ENCODE data around the gene CGNL1.

Gene CGNL1

DNA sequence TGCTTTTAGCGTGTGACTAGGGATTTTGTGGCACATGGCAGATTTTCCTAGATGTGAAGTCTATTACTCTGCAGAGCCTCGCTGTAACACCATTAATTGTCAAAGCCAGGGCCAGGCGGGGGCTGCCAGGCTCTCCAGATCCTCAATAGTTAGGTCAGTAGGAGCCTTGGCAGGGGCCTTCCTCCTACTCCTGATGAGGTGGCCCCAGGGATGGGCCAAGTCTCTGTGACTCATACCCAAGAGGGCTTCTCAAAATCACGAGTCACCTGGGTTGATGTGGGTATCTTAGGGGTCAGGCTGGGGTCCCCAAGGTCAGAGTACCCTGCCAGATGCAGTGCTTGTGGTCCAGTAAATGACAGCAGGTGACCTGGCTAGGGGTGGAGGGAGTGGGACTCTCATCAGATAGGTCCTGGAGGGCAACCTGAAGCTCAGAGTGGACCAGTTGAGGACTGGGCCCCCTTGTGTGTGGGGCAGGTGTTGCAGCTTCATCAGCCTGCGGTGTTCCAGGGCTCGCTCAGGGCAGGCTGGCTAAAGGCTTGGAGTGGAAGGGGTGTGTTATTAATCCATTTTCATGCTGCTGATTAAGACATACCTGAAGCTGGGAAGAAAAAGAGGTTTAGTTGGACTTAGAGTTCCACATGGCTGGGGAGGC lies 126.9 kb downstream of the CGNL1 start:
- Histone ChIP-seq H3K36me3 (no peaks in the 10 kb centered on the region), H3K9me3 (no peaks in the 10 kb centered on the region), H3K4me3 (ENCODE audit: low read depth, low read length) (no peak overlapping the region), H3K27me3 (no peaks in the 10 kb centered on the region), H3K4me1 (peaks cover 12% of the 10 kb centered on the region)
- TF ChIP-seq, protein P1, sequence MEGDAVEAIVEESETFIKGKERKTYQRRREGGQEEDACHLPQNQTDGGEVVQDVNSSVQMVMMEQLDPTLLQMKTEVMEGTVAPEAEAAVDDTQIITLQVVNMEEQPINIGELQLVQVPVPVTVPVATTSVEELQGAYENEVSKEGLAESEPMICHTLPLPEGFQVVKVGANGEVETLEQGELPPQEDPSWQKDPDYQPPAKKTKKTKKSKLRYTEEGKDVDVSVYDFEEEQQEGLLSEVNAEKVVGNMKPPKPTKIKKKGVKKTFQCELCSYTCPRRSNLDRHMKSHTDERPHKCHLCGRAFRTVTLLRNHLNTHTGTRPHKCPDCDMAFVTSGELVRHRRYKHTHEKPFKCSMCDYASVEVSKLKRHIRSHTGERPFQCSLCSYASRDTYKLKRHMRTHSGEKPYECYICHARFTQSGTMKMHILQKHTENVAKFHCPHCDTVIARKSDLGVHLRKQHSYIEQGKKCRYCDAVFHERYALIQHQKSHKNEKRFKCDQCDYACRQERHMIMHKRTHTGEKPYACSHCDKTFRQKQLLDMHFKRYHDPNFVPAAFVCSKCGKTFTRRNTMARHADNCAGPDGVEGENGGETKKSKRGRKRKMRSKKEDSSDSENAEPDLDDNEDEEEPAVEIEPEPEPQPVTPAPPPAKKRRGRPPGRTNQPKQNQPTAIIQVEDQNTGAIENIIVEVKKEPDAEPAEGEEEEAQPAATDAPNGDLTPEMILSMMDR (IDR thresholded peaks at IDR 0.05; ENCODE audit: low read depth, low read length) = peak; percentile 24
- DNase-seq = no peak

DNA sequence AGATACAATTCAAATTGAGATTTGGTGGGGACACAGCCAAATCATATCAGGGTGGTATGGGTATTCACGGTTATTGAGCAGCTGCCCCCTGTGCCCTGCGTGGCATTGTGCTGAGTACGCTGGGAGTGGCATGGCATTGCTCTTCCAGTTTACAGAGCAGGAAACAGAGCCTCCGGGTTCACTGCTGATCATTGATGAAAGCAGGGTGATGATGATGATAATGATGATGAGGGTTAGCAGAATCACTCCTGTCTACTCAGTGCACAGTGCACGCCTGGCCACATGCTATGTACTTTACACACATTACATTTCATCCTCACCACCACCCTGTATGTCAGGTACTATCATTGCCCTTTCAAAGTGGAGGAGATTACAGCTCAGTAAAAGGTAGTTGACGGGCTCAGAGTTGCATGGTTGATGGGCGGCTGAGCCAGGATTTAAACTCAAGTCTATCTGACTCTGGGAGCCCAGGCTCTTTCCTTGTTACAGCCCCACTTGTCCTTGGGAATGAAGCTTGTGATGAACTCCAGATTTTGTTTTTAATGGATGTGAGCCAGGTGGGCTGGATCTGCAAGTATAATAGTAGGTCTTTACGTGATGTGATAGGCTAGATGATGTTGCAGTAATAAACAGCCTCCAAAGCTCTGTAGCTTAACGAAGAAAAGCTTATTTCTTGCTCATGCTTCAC lies 127.8 kb downstream of the CGNL1 start:
- Histone ChIP-seq H3K9me3 (no peaks in the 10 kb centered on the region), H3K27me3 (no peaks in the 10 kb centered on the region), H3K36me3 (no peaks in the 10 kb centered on the region), H3K4me1 (peaks cover 12% of the 10 kb centered on the region), H3K4me3 (ENCODE audit: low read depth, low read length) (no peak overlapping the region)
- DNase-seq = no peak
- TF ChIP-seq, protein P1 (IDR thresholded peaks at IDR 0.05; ENCODE audit: low read depth, low read length) = no peak

DNA sequence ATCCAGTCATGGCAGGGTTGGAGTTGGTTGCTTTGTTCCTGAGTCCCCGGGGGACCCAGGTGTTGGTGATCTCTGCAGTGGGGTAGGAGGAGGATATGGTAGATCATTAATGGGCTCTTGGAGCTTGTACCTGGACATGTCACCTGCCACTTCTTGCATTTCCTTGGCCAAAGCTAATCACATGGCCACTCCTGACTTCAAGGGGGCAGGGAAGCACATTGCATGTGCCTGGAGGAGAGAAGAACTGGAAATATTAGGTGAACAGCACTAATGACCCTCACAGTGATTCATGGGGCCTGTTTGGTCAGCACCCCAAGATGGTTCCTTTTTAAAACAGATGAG lies 128.3 kb downstream of the CGNL1 start:
- TF ChIP-seq, protein P1 (IDR thresholded peaks at IDR 0.05; ENCODE audit: low read depth, low read length) = no peak
- no peaks in the 10 kb centered on the region for H3K27me3 ChIP-seq
- peaks cover 12% of the 10 kb centered on the region for H3K4me1 ChIP-seq
- no peaks in the 10 kb centered on the region for H3K36me3 ChIP-seq
- H3K4me3 ChIP-seq (ENCODE audit: low read depth, low read length) = no peak overlapping the region
- no peaks in the 10 kb centered on the region for H3K9me3 ChIP-seq
- no peak for DNase-seq

DNA sequence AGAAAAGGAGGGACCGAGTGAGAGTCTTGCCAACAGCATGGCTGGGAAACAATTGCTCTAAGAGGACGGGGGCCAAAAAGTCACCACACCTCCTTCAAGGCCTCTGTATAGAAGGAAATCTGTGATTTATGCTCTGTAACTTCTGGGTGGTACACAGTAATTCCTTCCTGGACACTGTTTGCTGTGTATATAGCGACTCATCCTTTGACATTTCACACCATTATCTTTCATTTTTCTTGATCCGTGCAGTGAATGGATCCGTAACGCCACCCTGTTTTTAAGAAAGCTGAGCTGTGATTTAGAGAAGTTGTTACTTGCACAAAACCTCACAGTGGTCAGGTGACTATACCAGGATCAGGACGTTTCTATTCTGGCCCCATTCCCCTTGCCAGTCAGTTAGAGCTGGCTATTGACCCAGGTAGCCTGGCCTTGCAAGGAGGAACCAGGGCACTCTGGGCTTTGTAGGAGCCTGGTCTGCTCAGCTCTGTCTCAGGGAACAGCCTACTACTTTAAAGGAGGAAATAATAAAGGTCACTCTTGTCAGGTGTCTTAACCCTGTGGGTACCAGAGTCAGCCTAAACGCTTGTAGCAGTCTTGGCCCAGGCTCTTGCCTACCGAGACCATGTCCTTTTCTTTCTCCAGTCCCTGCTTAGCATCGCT lies 128.9 kb downstream of the CGNL1 start:
- Histone ChIP-seq H3K27me3 (no peaks in the 10 kb centered on the region), H3K9me3 (no peaks in the 10 kb centered on the region), H3K4me1 (peaks cover 12% of the 10 kb centered on the region), H3K4me3 (ENCODE audit: low read depth, low read length) (no peak overlapping the region), H3K36me3 (no peaks in the 10 kb centered on the region)
- TF ChIP-seq, protein P1 (IDR thresholded peaks at IDR 0.05; ENCODE audit: low read depth, low read length) = no peak
- DNase-seq = no peak

DNA sequence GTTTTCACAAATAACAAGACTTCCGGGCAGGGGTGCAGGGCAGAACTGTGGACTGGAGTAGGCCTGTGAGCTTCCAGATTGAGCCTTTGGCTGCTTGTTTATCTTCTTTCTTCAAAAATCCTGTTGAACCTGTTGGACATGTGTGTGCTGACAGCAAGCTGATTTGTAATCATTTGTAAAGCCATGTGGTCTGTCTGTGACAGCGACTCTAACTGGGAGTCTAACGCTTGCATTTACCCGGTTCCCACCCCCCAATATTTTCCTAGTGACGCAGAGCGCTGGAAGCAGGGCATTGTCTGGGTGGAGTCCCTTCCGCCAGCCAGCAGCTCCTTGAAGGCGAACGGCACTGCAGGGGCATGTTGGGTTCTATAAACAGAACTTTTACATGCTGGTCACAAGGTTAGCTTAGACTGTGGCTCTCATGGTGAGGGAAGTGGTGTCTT lies 129.7 kb downstream of the CGNL1 start:
- H3K36me3 ChIP-seq = no peaks in the 10 kb centered on the region
- H3K9me3 ChIP-seq = no peaks in the 10 kb centered on the region
- peaks cover 12% of the 10 kb centered on the region for H3K4me1 ChIP-seq
- TF ChIP-seq, protein P1 (IDR thresholded peaks at IDR 0.05; ENCODE audit: low read depth, low read length) = no peak
- no peaks in the 10 kb centered on the region for H3K27me3 ChIP-seq
- no peak for DNase-seq
- no peak overlapping the region for H3K4me3 ChIP-seq (ENCODE audit: low read depth, low read length)

DNA sequence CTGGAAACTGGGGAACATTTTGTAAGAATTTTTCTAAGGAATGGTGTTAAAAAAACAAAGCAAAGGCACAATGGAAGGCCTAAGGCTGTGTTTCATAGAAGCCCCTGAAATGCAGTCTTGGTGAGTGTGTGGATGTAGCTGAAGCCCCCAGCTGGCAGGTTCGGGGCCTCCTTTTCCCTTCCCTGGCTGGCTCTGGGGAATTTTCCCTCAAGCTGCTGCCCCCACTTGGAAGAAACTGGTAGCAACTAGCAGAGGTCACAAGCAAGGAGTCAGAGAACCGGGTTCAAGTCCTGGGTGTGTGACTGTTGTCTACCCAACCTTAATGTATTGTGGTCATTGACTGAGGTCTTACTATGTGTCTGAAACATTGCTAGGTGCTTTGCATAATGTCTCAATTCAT lies 130.1 kb downstream of the CGNL1 start:
- Histone ChIP-seq H3K27me3 (no peaks in the 10 kb centered on the region), H3K4me3 (ENCODE audit: low read depth, low read length) (no peak overlapping the region), H3K9me3 (no peaks in the 10 kb centered on the region), H3K36me3 (no peaks in the 10 kb centered on the region), H3K4me1 (peaks cover 12% of the 10 kb centered on the region)
- TF ChIP-seq, protein P1 (IDR thresholded peaks at IDR 0.05; ENCODE audit: low read depth, low read length) = no peak
- no peak for DNase-seq
